HK-2 (cell line): ENCODE data around the gene G3BP1.
"Not testable (repeated sequence)": the region's sequence is repeated elsewhere in the genome, so short reads cannot be mapped to it uniquely, and the experiment has no call there.

Experiments used
- DNase-seq: peaks from one replicate; pipeline ENCODE4 v3.0.0-alpha.2; 2018; ENCODE audit not compliant: unreplicated experiment

The G3BP1 gene

GRCh38 chr5:151755383-151755782, 16.4 kb upstream of the G3BP1 start:
- no peak for DNase-seq

- no peak for DNase-seq
Observed at GRCh38 chr5:151757233-151758140, 14.3 kb upstream of the G3BP1 start.

GRCh38 chr5:151758141-151758429, 13.7 kb upstream of the G3BP1 start:
- DNase-seq, result no peak

GRCh38 chr5:151758430-151759241, 13.1 kb upstream of the G3BP1 start, which contains the start of gene ATOX1:
Gene ATOX1 (minus strand): TSS chr5:151758631. CDS start chr5:151758551, 80 bp downstream.
- peak; percentile 84 for DNase-seq

GRCh38 chr5:151764801-151765200, 7.0 kb upstream of the G3BP1 start:
- no peak for DNase-seq

GRCh38 chr5:151766975-151767374, 4.8 kb upstream of the G3BP1 start:
- DNase-seq, result no peak

- peak; percentile 66 for DNase-seq
Observed at GRCh38 chr5:151770383-151771258, 1.1 kb upstream of the G3BP1 start.

- peak; percentile 25 for DNase-seq
Observed at GRCh38 chr5:151772029-151772845, 483 bp downstream of the G3BP1 start.

GRCh38 chr5:151772846-151773561, 1.2 kb downstream of the G3BP1 start:
- peak; percentile 28 for DNase-seq

- DNase-seq, result no peak
Observed at GRCh38 chr5:151773951-151774350, 2.2 kb downstream of the G3BP1 start.

GRCh38 chr5:151775025-151775606, 3.4 kb downstream of the G3BP1 start:
- DNase-seq, result no peak

GRCh38 chr5:151779531-151780125, 7.9 kb downstream of the G3BP1 start:
- no peak for DNase-seq

- no peak for DNase-seq
Observed at GRCh38 chr5:151780348-151780747, 8.6 kb downstream of the G3BP1 start.

- DNase-seq, result no peak
Observed at GRCh38 chr5:151781201-151781600, 9.4 kb downstream of the G3BP1 start.

GRCh38 chr5:151783664-151784063, 11.9 kb downstream of the G3BP1 start:
- DNase-seq, result not testable (repeated sequence)

GRCh38 chr5:151784141-151784540, 12.4 kb downstream of the G3BP1 start:
- DNase-seq, result no peak

GRCh38 chr5:151786468-151786867, 14.7 kb downstream of the G3BP1 start:
- DNase-seq, result no peak

GRCh38 chr5:151787817-151788216, 16.1 kb downstream of the G3BP1 start:
- DNase-seq, result no peak

- no peak for DNase-seq
Observed at GRCh38 chr5:151793358-151793757, 21.6 kb downstream of the G3BP1 start.

- no peak for DNase-seq
Observed at GRCh38 chr5:151795426-151795825, 23.7 kb downstream of the G3BP1 start.
